HCT116 (cell line): ENCODE results near the gene PGGT1B. TPM values are rescaled to one million over a fixed set of nuclear protein-coding genes. Genes with fewer than 3 reads are reported as not detected.

Experiments
- ATAC-seq: fragments of 200-7000 bp; cut with Tn5 transposase; 2 replicates; pipeline ENCODE4 v1.9.1; 2020; ENCODE audit warnings: mild to moderate bottlenecking, moderate library complexity
- BruUV-seq: library from RNA; stranded (reverse); fragments of 400-500 nt; replicated peaks from 2 replicates; lab custom pipeline; 2021; lab: Mats Ljungman, UMichigan
- CTCF ChIA-PET: fragments of 300-600 bp; sonication (Branson Sonifier 250); formaldehyde crosslinking; loops from one replicate; lab custom pipeline; 2021; ENCODE audit warnings: antibody characterized with exemption; lab: Charles Lee
- POLR2A ChIA-PET: fragments of 300-600, 350-600 bp; sonication (Branson Sonifier 250); formaldehyde crosslinking; loops from one replicate; lab custom pipeline; 2021; ENCODE audit warnings: antibody characterized with exemption; lab: Charles Lee
- RAD21 ChIA-PET, 2 experiments: fragments of 300-600 bp; sonication (Branson Sonifier 250); formaldehyde crosslinking; loops; one replicate each; lab custom pipeline; 2023; ENCODE audit warnings: low total read pairs in 2 of 2; ENCODE audit not compliant: uncharacterized antibody in 2 of 2, unreplicated experiment in 2 of 2, low non-redundant PET in 1 of 2; lab: Charles Lee
- DNase-seq: peaks from one replicate; pipeline ENCODE4 v3.0.0-alpha.2; 2010; ENCODE audit warnings: low read depth, low spot score
- H2AFZ ChIP-seq: fragments of 200-600 bp; shearing (Covaris generic), sonication (generic); 2 replicates; pipeline ENCODE4 v1.6.1; 2017; ENCODE audit warnings: low read depth, mixed run types, mixed read lengths, antibody characterized with exemption, low read length; ENCODE audit not compliant: poor library complexity, severe bottlenecking
- H3K27ac ChIP-seq: 2 replicates; pipeline ENCODE4 v1.5.1; 2012; ENCODE audit warnings: low read depth, low read length
- H3K27me3 ChIP-seq: fragments of 200-600 bp; sonication (generic); 2 replicates; pipeline ENCODE4 v1.6.1; 2016; ENCODE audit warnings: mixed run types, low read length, mixed read lengths; ENCODE audit not compliant: insufficient read depth
- H3K36me3 ChIP-seq, 2 experiments: fragments of 200-500 bp in 1 of 2; fragments of 200-600 bp in 1 of 2; sonication (Bioruptor generic) in 1 of 2; sonication (generic) in 1 of 2; 2 replicates each; pipeline versions ENCODE4 v1.5.1 to v1.6.1; 2014 to 2016; ENCODE audit warnings: low read length in 2 of 2, inconsistent platforms in 1 of 2, mixed read lengths in 1 of 2, mixed run types in 1 of 2; ENCODE audit not compliant: insufficient read depth in 2 of 2, control insufficient read depth in 1 of 2
- H3K4me1 ChIP-seq, 2 experiments: fragments of 200-600 bp in 1 of 2; sonication (generic) in 1 of 2; 2 replicates each; pipeline versions ENCODE4 v1.5.1 to v1.6.1; 2012 to 2017; ENCODE audit warnings: low read length in 2 of 2, inconsistent platforms in 1 of 2, mild to moderate bottlenecking in 1 of 2, mixed read lengths in 1 of 2, mixed run types in 1 of 2, moderate library complexity in 1 of 2; ENCODE audit not compliant: insufficient read depth in 2 of 2, control insufficient read depth in 1 of 2
- H3K4me2 ChIP-seq: fragments of 200-600 bp; sonication (generic); 2 replicates; pipeline ENCODE4 v1.6.1; 2017; ENCODE audit warnings: mixed run types, low read length, mixed read lengths
- H3K4me3 ChIP-seq, 2 experiments: fragments of 200-600 bp in 1 of 2; sonication (generic) in 1 of 2; replicated peaks in 1 of 2; 2 replicates each; pipeline ENCODE4 v1.5.1; 2011 to 2016; ENCODE audit warnings: low read length in 2 of 2, control low read depth in 1 of 2, low read depth in 1 of 2, mild to moderate bottlenecking in 1 of 2, mixed read lengths in 1 of 2, mixed run types in 1 of 2
- H3K79me2 ChIP-seq: fragments of 200-600 bp; sonication (generic); 2 replicates; pipeline ENCODE4 v1.6.1; 2017; ENCODE audit warnings: mild to moderate bottlenecking, mixed run types, low read length, moderate library complexity, mixed read lengths; ENCODE audit not compliant: insufficient read depth
- H3K9ac ChIP-seq: fragments of 200-600 bp; sonication (generic); 2 replicates; pipeline ENCODE4 v1.6.1; 2016; ENCODE audit warnings: low read length, mixed read lengths
- H3K9me2 ChIP-seq: fragments of 200-600 bp; sonication (generic), shearing (Covaris generic); 2 replicates; pipeline ENCODE4 v1.6.1; 2017; ENCODE audit warnings: mixed run types, mild to moderate bottlenecking, moderate library complexity; ENCODE audit not compliant: insufficient read depth
- H3K9me3 ChIP-seq, 2 experiments: fragments of 200-500 bp in 1 of 2; fragments of 200-600 bp in 1 of 2; sonication (Bioruptor generic) in 1 of 2; sonication (generic) in 1 of 2; 2 replicates each; pipeline ENCODE4 v1.6.1; 2014 to 2017; ENCODE audit warnings: low read length in 2 of 2, mixed read lengths in 2 of 2, inconsistent platforms in 1 of 2, low read depth in 1 of 2, mild to moderate bottlenecking in 1 of 2, mixed run types in 1 of 2, moderate library complexity in 1 of 2; ENCODE audit not compliant: control insufficient read depth in 1 of 2, insufficient read depth in 1 of 2
- H4K20me1 ChIP-seq: fragments of 200-600 bp; sonication (generic), shearing (Covaris generic); 2 replicates; pipeline ENCODE4 v1.6.1; 2017; ENCODE audit warnings: mixed run types, mild to moderate bottlenecking, moderate library complexity; ENCODE audit not compliant: insufficient read depth
- CEBPB ChIP-seq: IDR thresholded peaks from 2 replicates; pipeline ENCODE4 v1.6.1; 2012; ENCODE audit warnings: low read depth
- EGR1 ChIP-seq: IDR thresholded peaks from 2 replicates; pipeline ENCODE4 v1.6.1; 2012; ENCODE audit warnings: low read depth
- EZH2 ChIP-seq: fragments of 200-600 bp; sonication (generic); IDR thresholded peaks from 2 replicates; pipeline ENCODE4 v1.6.1; 2017; ENCODE audit warnings: antibody characterized with exemption, mixed run types
- JUND ChIP-seq: IDR thresholded peaks from 2 replicates; pipeline ENCODE4 v1.6.1; 2012
- POLR2A ChIP-seq: IDR thresholded peaks from 2 replicates; pipeline ENCODE4 v1.7.0; 2011; ENCODE audit warnings: borderline replicate concordance; ENCODE audit not compliant: insufficient read depth, insufficient read length; ENCODE audit errors: extremely low read depth
- POLR2AphosphoS5 ChIP-seq: IDR thresholded peaks from 2 replicates; pipeline ENCODE4 v1.6.1; 2011; ENCODE audit warnings: mild to moderate bottlenecking, low read depth, low read length, moderate library complexity
- RAD21 ChIP-seq: IDR thresholded peaks from 2 replicates; pipeline ENCODE4 v1.6.1; 2012; ENCODE audit warnings: low read depth, mild to moderate bottlenecking
- REST ChIP-seq: IDR thresholded peaks from 2 replicates; pipeline ENCODE4 v1.6.1; 2012; ENCODE audit warnings: low read depth
- SRF ChIP-seq: IDR thresholded peaks from 2 replicates; pipeline ENCODE4 v1.6.1; 2012; ENCODE audit warnings: low read depth
- YY1 ChIP-seq: IDR thresholded peaks from 2 replicates; pipeline ENCODE4 v1.6.1; 2011; ENCODE audit warnings: low read length, low read depth, moderate library complexity, mild to moderate bottlenecking; ENCODE audit not compliant: insufficient replicate concordance; ENCODE audit errors: extremely low read depth
- ZBTB33 ChIP-seq: IDR thresholded peaks from 2 replicates; pipeline ENCODE4 v1.6.1; 2011; ENCODE audit warnings: mild to moderate bottlenecking, low read length, moderate library complexity; ENCODE audit not compliant: insufficient replicate concordance; ENCODE audit errors: extremely low read depth
- ZFX ChIP-seq: fragments of 450-650 bp; IDR thresholded peaks from 2 replicates; pipeline ENCODE4 v1.6.1; 2017
- intact Hi-C: fragments of 100-400 bp; cut with micrococcal nuclease; formaldehyde crosslinking; loops from 2 replicates; pipeline ENCODE4 v1.10.0; 2022
- total RNA-seq: library from RNA; stranded (reverse); gene quantifications from one replicate; pipeline ENCODE4 v1.2.1, GENCODE V29; 2021; ENCODE audit not compliant: unreplicated experiment
- TF ChIP-seq, protein P1 (sequence below): IDR thresholded peaks from 2 replicates; pipeline ENCODE4 v1.6.1; 2012

The PGGT1B gene
- total RNA-seq, 1 experiment from 2014 or later, result 45.8 TPM

DNA sequence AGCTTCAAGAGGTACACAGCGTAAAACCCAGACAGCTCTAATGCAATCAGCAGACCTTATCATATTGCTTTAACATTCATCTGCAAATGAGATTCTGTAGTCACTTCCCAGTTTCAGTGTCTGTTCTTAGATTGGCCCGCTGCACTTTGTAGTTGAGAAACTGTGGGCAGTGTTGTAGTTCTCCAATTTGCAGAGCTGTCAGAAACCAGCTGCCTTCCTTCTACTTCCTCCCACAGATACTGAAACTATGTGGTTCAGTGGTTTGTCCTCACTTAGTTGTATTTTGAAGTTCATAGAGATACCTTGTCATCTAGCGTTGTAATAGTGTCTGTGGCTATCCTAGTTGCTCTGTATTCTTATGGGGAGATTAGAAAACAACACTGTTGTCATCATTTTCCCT is 53.4 kb downstream of the PGGT1B start:
- CTCF ChIA-PET, result no interaction called here

More for the DNA sequence above, 53.4 kb downstream of the PGGT1B start:
- H3K4me2 ChIP-seq, result no peak overlapping the region
- no peaks in the 10 kb centered on the region for H3K9me2 ChIP-seq
- H3K9ac ChIP-seq, result no peak overlapping the region
- DNase-seq, result no peak
- POLR2A ChIA-PET, result no interaction called here
- no peak overlapping the region for H2AFZ ChIP-seq
- TF ChIP-seq POLR2A, result no peak
- TF ChIP-seq EGR1, result no peak
- TF ChIP-seq SRF, result no peak
- TF ChIP-seq EZH2, result no peak
- TF ChIP-seq RAD21, result no peak
- TF ChIP-seq ZBTB33, result no peak
- no peak for TF ChIP-seq ZFX
- TF ChIP-seq JUND, result no peak
- TF ChIP-seq POLR2AphosphoS5, result no peak
- TF ChIP-seq YY1, result no peak
- no peak for TF ChIP-seq REST
- TF ChIP-seq CEBPB, result no peak
- TF ChIP-seq, protein P1, sequence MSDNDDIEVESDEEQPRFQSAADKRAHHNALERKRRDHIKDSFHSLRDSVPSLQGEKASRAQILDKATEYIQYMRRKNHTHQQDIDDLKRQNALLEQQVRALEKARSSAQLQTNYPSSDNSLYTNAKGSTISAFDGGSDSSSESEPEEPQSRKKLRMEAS, result no peak
- TF ChIP-seq, all 23 proteins: peak for 0
- no peak for ATAC-seq
- Histone ChIP-seq H3K27ac (no peak overlapping the region), H3K4me1 (no peaks in the 10 kb centered on the region), H3K27me3 (no peaks in the 10 kb centered on the region), H3K9me3 (no peaks in the 10 kb centered on the region), H4K20me1 (no peaks in the 10 kb centered on the region), H3K36me3 (no peaks in the 10 kb centered on the region), H3K79me2 (no peaks in the 10 kb centered on the region), H3K4me3 (no peak overlapping the region)
- no TSS peak for BruUV-seq
- RAD21 ChIA-PET, result interaction anchor here in 1 of 2 experiments (0.6 kb wide), 1 partner anchor 113 kb away, joined by 4 read pairs; no protein-coding TSS in a partner anchor
- intact Hi-C loops, result no loop called here
